Measurements from ENCODE around the gene TP53INP2.
"Not testable (repeated sequence)": the region's sequence is repeated elsewhere in the genome, so short reads cannot be mapped to it uniquely, and the experiment has no call there.

Gene TP53INP2

GRCh38 chr20:34704177-34705007 lies at the start of gene TP53INP2:
TSS of gene TP53INP2 (plus strand) at chr20:34704344. CDS start at chr20:34708740, 4,396 bp downstream.
- peak; percentile 81 for DNase-seq

- not testable (repeated sequence) for DNase-seq
Measured at GRCh38 chr20:34658654-34659053, 45.5 kb upstream of the TP53INP2 start.

DNA sequence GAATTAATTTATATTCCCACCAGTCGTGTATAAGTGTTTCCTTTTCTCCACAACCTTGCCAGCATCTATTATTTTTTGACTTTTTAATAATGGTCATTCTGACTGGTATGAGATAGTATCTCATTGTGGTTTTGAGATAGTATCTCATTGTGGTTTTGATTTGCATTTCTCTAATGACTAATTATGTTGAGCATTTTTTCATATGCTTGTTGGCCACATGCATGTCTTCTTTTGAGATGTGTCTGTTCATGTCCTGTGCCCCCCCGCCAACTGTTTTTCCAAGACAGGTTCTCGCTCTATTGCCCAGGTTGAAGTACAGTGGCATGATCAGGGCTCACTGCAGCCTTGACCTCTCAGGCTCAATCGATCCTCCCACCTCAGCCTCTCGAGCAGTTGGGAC lies 42.3 kb upstream of the TP53INP2 start:
- not testable (repeated sequence) for DNase-seq

DNA sequence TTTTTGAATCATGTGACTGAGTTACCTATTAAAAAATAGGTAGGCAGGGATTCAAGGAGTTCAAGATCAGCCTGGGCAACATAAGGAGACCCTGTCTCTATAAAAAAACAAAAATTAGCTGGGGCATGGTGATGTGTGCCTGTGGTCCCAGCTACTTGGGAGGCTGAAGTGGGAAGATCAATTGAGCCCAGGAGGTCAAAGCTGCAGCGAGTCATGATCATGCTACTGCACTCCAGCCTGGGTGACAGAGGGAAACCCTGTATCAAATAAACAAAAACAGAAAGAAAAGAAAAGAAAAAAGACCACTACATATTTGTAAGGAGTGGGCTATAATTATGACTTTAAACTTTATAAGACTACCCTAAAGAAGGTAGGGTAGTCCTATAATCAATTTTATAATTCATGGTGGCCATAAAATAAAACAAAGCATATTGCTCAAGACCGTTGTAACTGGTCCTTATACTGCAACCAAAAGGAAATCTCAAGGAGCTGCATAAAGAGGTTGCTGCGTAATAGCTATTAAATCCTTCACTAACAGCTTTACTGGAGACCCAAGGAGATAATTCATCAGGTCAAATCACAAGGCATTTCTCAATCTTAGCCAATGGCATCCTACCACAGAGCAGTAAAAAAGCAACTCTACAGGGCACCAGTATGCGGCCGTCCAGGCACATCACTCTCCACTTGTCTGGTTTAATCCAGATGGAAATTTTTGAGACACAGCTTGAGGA lies 40.8 kb upstream of the TP53INP2 start:
- DNase-seq = no peak

DNA sequence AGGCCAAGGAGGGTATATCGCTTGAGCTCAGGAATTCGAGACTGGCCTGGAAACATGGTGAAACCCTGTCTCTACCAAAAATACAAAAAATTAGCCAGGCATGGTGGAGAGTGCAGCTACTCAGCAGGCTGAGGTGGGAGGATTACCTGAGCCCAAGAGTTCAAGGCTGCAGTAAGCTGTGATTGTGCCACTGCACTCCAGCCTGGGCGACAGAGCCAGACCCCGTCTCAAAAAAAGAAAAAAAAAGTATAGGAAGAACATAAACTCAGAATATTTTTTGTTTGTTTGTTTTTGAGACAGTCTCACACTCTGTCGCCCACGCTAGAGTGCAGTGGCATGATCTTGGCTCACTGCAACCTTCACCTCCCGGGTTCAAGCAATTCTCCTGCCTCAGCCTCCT lies 39.4 kb upstream of the TP53INP2 start:
- DNase-seq = not testable (repeated sequence)

GRCh38 chr20:34669094-34669493 lies 35.0 kb upstream of the TP53INP2 start:
- DNase-seq = no peak

- no peak for DNase-seq
Measured at GRCh38 chr20:34673412-34673811, 30.7 kb upstream of the TP53INP2 start.

DNA sequence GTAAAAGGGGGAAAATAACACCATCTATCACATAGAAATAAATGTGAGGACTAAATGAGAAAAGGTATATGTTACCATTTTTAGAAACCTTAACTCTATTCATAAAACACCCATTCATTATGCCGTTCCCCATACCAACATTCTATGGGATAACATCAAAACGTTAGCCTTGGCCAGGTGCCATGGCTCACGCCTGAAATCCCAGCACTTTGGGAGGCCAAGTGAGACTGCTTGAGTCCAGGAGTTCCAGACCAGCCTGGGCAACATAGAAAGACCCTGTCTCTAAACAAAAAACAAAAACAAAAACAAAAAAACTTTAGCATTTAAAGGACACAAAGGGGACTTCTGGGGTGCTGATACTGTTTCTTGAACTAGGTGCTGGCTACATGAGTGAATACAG lies 28.6 kb upstream of the TP53INP2 start:
- DNase-seq = no peak

DNA sequence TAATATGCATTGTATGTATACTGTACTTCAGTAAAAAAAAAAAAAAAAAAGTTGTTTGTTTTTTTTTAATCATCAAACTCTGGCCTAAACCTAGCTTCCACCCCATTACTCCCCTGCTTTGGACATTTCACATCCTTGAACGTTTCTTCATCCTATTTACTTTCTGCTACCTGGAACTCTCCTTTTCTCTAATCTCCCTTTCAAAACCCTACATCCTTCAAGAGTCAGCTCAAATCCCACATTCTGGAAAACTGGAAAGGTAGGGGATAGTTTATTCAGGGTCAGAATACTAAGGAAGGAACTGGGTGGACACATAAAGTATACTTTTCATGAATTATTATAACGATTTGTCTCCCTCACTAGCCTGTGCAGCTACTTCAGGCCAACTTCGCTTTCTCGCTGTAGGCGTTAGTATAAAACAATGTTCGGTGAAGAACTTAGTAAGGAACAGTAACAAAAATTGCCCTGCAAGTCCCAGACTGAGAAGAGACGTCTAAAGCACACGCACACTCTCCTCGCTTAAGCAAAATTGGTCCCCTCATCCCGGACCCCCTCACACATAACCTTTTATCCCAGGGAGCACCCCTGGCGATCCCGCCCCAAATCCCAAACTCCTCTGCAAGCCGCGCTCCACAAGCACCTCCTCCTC lies 28.0 kb upstream of the TP53INP2 start:
- no peak for DNase-seq

DNA sequence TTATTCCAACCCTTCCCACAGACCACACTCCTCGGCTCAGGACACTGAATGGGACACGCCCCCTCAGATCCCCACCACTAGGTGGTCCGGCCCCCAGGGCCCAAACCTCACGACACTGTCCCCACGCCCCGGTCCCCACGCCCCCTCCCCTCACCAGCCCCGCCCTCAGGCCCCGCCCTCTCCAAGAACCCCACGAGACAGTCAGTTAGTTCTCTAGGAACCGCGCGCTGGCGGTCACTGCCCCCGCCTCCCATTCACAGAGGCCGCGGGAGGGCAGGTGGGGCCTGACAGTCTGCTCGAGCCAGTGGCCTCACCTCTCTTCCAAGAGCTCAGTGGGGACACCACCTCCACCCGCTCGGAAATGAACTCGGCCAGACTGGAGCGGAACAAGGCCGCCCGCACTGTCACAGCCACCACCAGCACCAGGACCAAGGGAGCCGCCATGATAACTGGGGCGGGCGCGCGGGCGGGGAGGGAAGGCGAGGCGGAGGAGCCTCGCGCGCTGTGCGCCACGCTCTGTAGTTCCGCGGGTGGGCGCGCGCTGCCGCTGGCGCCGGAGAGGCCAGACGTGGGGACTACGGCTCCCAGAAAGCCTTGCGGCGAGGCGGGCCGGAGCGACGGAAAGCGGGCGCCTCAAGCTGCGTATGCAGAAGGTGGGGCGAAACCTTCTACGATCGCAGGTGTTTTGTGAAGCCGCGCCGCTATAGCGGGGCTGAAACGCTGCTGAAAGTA lies 27.3 kb upstream of the TP53INP2 start, which contains the start of gene PIGU:
TSS of gene PIGU (minus strand) at position 451 of the 732 bp plus-strand sequence. CDS start at position 444, 7 bp downstream.
- DNase-seq = peak; percentile 95

DNA sequence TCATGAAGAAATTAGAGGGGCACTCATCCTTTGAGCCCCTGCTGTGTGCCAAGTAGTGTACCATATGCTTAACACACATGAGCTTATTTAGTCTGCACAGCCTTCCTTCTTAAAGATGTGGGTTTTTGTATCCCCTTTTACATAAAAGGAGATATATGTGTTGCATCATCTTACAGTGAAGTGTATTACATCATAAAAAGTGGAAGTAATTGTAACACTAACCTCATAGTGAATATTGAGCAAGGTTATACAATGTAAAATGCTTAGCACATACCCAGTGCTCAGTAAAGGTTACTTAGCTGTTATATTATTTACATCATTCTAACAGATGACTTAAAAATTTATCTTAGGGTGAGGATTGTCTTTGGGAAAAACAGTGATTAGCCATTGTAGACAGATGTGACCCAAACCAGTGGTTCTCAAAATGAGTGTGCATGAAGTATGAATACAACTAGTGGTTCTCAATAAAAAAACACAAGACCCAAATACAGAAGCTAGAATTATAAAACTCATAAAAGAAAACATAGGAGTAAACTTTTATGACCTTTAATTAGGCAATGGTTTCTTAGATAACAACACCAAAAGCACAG lies 23.5 kb upstream of the TP53INP2 start:
- no peak for DNase-seq

DNA sequence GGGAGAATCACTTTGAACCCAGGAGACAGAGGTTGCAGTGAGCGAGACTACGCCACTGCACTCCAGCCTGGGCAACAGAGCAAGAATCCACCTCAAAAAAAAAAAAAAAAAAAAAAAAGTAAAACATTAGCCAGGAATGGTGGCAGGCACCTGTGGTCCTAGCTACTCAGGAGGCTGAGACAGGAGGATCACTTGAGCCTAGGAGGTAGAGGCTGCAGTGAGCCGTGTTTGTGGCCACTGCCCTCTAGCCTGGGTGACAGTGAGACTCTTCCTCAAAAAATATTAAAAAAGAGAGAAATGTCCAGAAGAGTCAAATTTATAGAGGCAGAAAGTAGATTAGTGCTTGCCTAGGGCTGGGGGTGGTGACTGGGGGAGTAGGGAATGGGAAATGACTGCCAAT lies 20.5 kb upstream of the TP53INP2 start:
- no peak for DNase-seq

GRCh38 chr20:34689486-34689885 lies 14.7 kb upstream of the TP53INP2 start:
- no peak for DNase-seq

DNA sequence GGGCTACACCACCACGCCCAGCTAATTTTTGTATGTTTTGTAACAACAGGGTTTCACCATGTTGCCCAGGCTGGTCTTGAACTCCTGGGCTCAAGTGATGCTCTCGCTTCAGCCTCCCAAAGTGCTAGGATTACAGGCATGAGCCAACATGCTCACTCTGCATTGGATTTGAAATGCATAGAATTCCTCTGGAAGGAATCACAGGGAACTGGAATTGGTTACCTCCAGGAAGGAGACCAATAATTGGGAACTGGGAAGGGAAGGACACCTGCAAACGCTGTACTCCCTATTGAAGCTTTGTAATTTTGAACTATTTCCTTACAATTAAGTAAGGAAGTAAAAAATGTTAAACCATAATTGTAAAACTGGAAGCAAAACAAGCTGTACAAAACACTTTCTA lies 12.3 kb upstream of the TP53INP2 start:
- no peak for DNase-seq

DNA sequence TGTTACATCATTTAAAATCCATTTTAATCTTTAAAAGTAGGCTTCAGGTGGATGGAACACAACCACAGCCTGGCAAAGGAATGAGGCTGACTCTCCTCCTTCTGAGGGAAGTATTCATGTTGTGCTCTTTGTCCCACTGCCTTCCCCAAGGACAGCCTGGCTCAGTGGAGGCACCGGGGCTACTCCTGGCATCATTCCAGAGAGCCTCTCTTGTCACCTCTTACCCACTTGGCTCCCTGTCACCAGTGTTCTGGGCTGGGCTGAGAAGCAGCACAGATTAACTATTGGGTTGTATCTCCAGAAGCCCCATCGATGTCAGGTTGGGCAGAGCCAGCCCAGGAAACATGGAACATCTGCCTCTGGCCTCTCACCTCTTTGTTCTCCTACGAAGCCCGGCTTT lies 10.7 kb upstream of the TP53INP2 start:
- no peak for DNase-seq

- DNase-seq = no peak
Measured at GRCh38 chr20:34701405-34702085, 2.6 kb upstream of the TP53INP2 start.

GRCh38 chr20:34703061-34703423 lies 1.1 kb upstream of the TP53INP2 start:
- DNase-seq = no peak

GRCh38 chr20:34703424-34704176 lies 544 bp upstream of the TP53INP2 start:
- DNase-seq = no peak

- no peak for DNase-seq
Measured at GRCh38 chr20:34705008-34705396, 858 bp downstream of the TP53INP2 start.

- DNase-seq = no peak
Measured at GRCh38 chr20:34705397-34706301, 1.5 kb downstream of the TP53INP2 start.
